NCI-H2081 (cell line): Measurements from ENCODE around the gene DRD4.
"Not testable (repeated sequence)": the region's sequence is repeated elsewhere in the genome, so short reads cannot be mapped to it uniquely, and the experiment has no call there.

Source experiments
- DNase-seq, 2 experiments: peaks; one replicate each; lab custom pipeline; 2025; lab: John Stamatoyannopoulos, UW

Gene DRD4

GRCh38 chr11:645536-645935 is 8.5 kb downstream of the DRD4 start:
- DNase-seq, result no peak

- DNase-seq, result no peak
Observed at GRCh38 chr11:646214-646613, 9.1 kb downstream of the DRD4 start.

- not testable (repeated sequence) for DNase-seq
Observed at GRCh38 chr11:647672-648158, 10.6 kb downstream of the DRD4 start.

- DNase-seq, result no peak
Observed at GRCh38 chr11:650482-650881, 13.4 kb downstream of the DRD4 start.

- DNase-seq, result not testable (repeated sequence)
Observed at GRCh38 chr11:653136-653535, 16.1 kb downstream of the DRD4 start.

GRCh38 chr11:653837-654236 is 16.8 kb downstream of the DRD4 start:
- no peak for DNase-seq

- DNase-seq, result not testable (repeated sequence)
Observed at GRCh38 chr11:654444-654843, 17.4 kb downstream of the DRD4 start.

- no peak for DNase-seq
Observed at GRCh38 chr11:655036-655726, 18.1 kb downstream of the DRD4 start.

- DNase-seq, result no peak
Observed at GRCh38 chr11:656426-656825, 19.4 kb downstream of the DRD4 start.

- DNase-seq, result no peak
Observed at GRCh38 chr11:656866-657265, 19.8 kb downstream of the DRD4 start.

- no peak for DNase-seq
Observed at GRCh38 chr11:657691-658126, 20.6 kb downstream of the DRD4 start.

- DNase-seq, result no peak
Observed at GRCh38 chr11:659532-660085, 22.5 kb downstream of the DRD4 start.

- no peak for DNase-seq
Observed at GRCh38 chr11:660281-660680, 23.2 kb downstream of the DRD4 start.

- DNase-seq, result no peak
Observed at GRCh38 chr11:660681-661444, 23.8 kb downstream of the DRD4 start.

GRCh38 chr11:662689-663274 is 25.7 kb downstream of the DRD4 start:
- peak in 1 of 2 experiments; percentile 10 for DNase-seq

- DNase-seq, result no peak
Observed at GRCh38 chr11:665062-665703, 28.1 kb downstream of the DRD4 start.

- DNase-seq, result no peak
Observed at GRCh38 chr11:665704-666281, 28.7 kb downstream of the DRD4 start.

GRCh38 chr11:673866-674265 is 36.8 kb downstream of the DRD4 start:
- DNase-seq, result no peak

- DNase-seq, result no peak
Observed at GRCh38 chr11:674406-674805, 37.3 kb downstream of the DRD4 start.

GRCh38 chr11:678297-678696 is 41.2 kb downstream of the DRD4 start:
- DNase-seq, result no peak

- no peak for DNase-seq
Observed at GRCh38 chr11:679271-680207, 42.5 kb downstream of the DRD4 start.
